D341Med (cell line): ENCODE measurements around the gene WDR7.
"Not testable (repeated sequence)": the region's sequence is repeated elsewhere in the genome, so short reads cannot be mapped to it uniquely, and the experiment has no call there.

Experiments
- DNase-seq: peaks from one replicate; pipeline ENCODE4 v3.0.0; 2012; ENCODE audit warnings: low spot score

The WDR7 gene

DNA sequence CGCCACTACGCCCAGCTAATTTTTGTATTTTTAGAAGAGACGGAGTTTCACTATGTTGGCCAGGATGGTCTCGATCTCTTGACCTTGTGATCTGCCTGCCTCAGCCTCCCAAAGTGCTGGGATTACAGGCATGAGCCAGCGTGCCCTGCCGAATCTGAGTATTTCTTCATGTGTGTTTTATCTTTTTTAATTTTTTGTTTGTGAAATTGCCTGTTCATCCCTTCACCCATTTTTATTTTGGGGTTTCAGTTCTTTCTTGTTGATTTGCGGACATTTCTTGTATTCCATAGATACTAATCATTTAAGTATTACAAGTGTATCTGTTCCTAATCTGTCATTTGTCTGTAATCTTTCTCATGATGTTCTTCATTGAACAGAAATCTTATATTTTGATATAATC, 3.1 kb downstream of the WDR7 start:
- not testable (repeated sequence) for DNase-seq

DNA sequence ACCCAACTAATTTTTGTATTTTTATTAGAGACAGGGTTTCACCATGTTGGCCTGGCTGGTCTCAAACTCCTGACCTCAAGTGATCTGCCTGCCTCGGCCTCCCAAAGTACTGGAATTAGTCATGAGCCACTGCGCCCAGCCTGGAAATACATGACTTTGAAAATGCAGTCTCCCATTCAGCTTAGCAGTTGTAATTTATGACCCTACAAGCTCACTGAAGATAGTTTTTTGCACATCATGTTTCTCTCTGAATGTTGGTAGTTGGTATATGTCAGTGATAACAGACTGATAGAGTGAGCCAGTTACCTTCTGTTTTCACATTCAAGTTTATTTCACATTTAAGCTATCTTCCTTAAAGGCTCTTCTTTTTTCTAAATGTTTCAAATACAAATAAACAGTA, 7.1 kb downstream of the WDR7 start:
- DNase-seq = no peak

DNA sequence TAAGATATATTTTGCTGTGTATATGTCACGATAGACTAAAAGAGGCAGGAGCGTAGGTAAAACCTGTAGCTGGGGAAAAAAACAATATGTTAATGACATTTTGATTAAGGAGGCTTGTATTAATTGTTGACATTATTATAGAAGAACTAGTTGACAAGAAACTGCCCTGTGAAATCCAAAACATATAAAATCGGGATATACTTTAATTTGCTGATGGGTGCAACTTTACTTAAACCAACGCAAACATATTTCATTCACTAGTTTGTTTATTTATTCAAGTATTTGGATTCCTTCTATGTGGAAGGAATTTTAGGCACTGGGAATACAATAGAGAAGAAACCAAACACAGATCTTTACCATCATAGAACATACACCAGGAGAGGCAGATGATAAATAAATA, 8.0 kb downstream of the WDR7 start:
- DNase-seq = no peak

DNA sequence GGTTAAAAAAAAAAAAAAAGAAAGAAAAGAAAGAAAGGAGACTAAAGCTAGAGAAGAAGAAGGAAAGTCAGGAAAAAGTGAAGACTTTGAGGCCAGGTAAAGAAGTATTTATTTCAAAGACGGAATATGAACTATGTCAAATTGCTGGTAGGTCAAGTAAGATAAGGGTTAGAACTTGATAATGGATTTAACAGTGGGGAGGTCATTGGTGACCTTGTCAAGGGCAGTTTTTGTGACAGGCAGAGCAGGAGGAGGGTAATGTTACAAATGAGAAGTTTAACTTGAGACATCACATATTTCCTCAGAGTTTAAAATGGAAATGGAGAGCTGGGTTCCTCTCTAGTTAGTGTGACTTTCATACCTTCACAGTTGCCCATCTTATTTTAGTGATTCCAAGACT, 9.5 kb downstream of the WDR7 start:
- DNase-seq = no peak

DNA sequence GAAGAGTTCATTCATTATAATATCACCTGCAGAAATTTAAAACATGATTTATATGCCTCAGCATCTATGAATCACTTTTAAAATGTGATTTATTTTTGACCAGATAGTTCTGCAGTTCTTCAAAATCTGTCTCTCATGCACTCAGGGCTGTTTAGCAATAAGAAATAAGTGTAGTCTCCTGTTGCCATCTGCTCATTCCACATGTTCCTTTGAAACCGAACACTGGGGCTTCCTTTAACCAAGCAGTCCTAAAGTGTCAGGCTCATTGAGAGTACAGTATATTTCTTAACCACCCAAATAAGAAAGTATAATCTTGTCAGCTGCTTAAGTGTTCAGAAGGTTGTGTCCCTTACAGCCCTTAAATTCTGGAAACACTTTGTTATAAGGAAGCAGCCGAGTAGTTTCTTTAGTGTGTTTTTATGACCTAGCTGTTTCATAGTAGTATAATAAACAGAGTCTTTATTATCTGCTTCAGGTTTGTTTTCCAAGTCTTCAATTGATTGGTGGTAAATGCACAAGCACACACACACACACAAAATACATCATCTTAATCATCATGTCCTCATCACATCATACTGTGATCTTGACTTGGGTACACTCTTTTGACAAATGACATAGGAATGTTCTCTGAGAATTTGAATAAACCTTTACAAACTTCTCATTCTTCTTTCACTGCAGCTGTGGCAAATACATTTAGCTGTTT, 10.4 kb downstream of the WDR7 start:
- DNase-seq = no peak

DNA sequence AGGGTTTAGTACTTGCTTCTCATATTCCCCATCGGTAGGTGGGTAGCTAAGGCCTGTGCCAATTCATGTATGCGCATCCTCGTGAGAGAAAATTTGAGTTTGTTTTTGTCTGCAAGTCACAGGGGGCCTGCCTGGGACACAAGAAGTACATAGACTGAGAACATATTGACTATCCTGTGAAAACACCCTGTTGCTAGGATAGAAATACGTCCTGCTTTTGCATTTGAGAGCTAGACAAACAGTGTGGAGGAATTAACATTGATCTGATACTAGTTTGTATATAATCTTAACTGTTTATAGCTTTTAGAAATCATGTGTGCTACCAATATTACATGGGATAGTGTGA, 10.9 kb downstream of the WDR7 start:
- no peak for DNase-seq

DNA sequence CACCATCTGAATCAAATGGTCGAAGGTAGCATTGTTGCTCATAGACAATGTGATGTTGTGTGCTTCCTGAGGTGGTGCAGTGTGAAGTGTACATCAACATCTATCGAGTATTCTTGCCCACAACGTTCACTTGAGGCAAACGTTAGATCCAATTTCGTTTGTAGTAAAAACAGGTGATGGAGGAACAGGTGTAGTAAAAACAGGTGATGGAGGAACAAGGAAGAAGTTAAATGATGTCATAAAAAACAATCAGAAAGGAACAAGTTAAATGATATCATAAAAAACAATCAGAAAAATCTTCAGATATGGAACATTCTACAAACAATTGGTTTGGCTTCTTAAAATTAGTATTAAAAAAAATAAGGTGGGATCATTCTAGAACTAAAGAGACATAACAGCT, 11.3 kb downstream of the WDR7 start:
- DNase-seq = no peak

DNA sequence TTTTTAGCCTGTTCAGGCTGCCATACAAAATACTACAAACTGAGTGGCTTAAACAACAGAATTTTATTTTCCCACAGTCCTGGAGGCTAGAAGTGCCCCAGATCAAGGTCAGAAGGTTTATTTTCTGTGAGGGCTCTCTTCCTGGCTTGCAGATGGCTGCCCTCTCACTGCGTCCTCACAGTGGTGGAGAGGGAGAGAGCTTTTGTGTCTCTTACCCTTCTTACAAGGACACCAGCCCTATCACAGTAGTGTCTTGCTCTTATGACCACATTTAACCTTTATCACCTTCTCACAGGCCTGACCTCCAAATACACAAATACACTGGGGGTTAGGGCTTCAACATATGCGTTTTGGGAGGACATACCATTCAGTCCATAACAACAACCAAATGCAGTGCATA, 11.7 kb downstream of the WDR7 start:
- no peak for DNase-seq

DNA sequence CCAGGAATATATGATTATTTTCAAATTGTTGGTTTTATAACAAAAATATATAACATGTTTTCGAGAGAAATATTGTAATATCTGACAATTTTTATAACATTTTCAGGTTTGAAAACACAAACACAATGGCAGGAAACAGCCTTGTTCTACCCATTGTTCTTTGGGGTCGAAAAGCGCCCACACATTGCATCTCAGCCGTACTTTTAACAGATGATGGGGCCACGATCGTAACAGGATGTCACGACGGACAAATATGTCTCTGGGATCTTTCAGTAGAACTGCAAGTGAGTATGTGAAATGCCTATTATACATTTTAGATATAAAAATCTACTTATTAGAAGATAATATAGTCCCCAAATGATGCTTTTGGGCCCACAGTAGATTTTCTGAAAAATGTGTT, 21.2 kb downstream of the WDR7 start:
- no peak for DNase-seq

DNA sequence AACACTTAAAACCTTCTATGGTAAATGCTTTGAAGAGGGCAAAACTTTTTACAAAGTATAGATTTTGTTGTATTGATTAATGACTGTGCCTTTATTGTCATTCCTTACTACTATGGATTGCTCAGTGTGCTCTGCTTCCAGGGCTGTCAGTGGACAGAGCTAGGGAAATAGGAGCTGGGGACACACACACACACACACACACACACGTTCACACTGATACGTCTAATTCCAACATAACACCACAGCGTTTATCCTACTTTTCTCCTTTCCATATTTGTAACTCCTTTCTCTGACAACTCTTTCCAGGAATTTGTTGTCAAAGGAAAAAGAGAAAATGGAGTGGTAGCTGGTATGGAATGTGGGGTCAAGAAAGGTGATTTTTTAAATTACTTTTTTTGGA, 21.8 kb downstream of the WDR7 start:
- no peak for DNase-seq

DNA sequence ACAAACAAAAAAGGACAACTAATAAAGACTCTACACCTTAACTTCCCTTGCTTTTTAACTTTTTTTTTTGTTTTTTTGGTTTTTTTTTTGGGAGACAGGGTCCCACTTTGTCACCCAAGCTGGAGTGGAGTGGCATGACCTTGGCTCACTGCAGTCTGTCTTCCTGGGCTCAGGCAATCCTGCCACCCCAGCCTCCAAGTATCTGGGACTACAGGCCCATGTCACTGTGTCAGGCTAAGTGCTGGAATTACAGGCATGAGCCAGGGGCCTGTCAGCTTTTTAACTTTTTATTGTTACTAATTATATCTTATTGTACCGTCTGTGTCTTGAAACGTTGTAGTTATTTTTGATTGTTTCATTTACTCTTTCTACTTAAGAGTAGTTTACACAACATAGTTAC, 25.5 kb downstream of the WDR7 start:
- DNase-seq = no peak

DNA sequence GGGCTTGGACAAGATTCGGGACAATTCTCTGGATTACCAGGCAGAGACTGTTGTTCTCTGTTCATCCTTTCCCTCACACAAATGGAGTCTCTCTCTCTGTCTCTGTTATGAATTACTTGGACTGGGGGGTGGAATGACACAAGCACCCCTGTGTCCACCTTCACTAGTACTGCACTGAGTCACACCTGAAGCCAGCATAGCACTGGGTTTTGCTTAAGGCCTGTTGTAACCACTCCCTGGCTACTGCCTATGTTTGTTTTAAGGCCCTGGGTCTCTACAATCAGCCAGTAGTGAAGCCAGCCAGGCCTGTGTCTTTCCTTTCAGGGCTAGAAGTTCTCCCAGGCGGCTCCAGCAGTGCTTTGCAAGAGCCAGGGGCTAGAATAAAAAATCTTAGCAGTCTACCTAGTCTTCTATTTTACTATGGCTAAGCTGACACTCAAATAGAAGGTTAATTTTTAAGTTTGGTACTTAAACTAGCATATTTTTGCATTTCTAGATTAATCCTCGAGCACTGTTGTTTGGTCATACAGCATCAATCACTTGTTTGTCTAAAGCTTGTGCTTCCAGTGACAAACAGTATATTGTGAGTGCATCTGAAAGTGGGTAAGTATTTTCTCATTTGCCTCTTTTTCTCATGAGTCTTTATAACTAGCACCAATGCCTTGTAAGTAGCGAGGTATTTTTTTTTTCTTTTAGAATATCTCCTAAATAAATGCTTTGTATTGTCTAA, 27.8 kb downstream of the WDR7 start:
- no peak for DNase-seq

DNA sequence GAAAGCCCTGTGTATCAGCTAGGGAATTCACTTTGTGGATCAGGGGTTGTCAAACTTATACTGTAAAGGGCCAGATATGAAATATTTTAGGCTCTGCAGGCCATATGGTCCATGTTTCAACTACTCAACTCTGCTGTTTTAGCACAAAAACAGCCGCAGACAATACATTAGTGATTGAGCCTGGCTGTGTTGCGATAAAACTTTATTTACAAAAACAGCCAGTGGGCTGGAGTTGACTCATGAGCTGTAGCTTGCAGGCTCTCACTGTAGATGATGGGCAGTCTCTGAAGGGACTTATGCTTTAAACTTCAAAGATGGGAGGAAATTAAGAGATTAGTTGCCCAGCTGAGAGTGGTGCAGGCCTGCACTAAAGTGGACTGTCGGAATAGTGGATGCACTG, 33.1 kb downstream of the WDR7 start:
- DNase-seq = no peak

DNA sequence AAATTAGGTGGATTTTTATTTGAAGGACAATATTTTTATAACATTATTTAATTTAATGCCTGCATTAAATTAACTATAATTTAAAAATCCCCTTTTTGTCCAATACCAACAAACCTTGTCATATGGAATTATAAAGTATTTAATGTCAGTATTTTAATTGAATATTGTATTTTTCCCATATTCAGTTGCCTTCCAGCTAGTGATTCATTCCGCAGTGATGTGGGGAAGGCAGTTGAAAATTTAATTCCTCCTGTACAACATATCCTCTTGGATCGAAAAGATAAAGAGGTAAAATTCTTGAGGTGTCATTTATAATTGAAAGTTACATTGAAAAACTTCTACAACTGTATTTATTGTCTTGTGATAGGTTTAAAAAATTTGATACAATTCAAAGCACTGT, 40.4 kb downstream of the WDR7 start:
- DNase-seq = no peak

DNA sequence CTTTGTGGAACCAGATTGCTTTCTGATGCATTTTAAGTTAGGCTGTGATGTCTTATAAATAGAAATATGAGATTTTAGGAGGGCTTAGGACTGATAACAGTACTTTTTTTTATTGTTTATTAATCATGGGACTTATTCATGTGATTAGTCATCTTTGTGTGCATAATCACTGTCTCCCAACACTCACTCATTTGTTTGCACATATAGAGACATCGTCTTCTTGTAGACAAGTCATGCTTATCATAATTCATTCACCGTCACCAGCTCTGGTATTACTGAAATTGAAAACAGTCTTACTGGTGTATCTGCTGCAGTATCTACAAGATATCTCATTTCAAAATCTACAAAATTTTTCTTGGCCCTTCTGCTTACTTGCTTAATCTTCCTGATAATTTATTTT, 45.8 kb downstream of the WDR7 start:
- no peak for DNase-seq

DNA sequence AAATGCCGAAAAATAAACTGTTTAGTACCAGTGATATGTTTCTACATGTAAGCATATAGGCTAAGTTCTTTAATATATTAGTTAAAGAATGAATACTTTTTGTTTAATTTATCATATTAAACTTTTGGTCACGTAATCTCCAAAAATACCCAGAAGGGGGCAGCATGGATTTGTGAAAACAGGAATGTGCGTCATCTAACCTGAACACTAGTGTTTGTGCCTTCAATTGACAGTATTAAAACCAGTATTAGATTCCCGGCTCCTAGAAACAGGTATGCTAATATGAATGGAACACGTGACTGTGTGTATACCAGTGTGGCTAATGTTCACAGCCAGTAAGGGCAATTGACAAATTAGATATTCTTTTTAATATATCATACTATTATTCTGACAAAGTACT, 51.8 kb downstream of the WDR7 start:
- DNase-seq = peak; percentile 64

DNA sequence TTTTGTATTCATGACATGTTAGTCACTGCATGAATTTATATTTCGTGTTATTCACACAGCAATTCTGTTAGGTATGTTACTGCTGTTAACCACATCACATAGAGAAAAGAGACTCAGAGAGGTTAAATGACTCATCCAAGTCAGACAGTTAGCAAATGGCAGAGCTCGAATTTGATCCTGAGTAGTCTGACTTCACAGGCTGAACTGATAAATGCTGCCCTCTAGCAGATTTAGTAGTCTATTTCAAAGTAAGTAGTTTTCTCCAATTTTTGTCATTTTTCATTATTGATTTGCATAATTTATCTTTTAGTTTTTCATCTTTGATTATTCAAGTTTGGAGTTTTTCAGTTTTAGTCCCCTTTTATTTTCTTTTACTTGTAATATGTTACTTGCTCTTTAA, 58.3 kb downstream of the WDR7 start:
- peak; percentile 39 for DNase-seq

DNA sequence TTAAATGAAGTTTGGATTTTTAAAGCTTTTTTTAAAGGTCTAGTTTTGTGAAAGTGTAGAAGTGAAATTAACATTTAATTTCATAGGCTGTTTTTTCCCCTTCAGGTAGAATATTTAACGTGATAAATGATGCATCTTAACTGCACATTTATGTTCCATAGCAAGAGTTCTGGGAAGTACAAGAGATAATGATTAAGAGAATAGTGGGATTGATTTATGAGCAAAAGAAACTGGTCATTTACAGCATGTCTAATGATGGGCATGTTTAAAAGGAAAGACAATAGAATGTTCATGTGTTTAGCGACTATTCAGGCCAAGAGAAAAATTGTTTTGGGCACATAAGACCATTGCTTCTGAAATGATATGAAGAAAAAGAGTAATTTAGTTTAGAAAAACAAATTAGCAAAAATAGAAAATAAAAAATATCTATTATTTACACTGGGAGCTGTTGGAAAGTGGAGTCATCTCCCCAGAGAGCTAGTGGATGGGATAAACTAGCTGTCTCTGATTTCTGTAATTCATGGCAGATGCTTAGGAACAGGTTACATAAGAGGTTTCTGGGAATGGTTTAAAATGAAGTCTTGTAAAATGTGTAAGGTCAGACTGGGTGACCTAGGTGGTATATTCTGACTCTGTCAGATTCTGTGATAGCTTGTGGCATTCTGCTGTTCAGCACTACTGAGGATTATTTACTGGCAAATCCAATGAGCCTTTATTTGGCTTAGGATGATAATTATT, 60.7 kb downstream of the WDR7 start:
- DNase-seq = no peak

DNA sequence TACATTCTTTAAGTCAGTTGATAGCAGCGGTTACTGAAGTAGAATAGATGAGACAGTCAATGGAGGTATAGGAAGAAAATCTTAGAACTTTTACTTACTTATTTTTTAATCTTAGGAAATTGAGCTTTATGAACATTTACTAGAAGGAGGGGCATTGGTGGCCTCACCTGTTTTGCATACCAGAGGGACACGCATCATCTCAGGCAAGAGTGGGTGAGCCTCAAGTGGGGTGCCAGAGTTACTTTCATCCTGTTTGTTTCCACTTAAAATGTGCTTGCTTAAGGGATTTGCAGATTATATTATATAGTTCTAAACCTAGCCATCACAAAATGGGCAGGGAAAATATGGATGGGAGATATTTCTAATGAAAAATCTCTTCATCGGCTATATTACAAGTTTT, 61.6 kb downstream of the WDR7 start:
- no peak for DNase-seq

DNA sequence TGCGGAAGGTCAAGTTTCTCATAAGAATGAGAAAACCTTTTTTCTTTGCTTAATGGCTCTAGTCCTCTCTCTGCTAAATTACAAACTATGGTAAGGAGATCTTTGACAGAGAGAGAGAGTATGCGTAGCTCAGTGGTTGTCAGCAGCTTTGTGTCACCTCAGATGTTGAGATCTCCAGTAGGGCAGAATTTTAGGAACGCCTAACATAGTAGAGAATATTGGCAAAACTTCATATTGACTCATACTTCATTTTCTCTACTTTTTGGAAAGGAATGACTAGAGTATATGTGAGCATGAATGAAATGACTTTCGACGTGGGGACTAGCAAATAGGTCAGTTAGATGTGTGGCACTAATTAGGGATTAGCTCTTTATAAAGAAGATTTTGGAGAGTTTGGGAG, 64.0 kb downstream of the WDR7 start:
- no peak for DNase-seq

DNA sequence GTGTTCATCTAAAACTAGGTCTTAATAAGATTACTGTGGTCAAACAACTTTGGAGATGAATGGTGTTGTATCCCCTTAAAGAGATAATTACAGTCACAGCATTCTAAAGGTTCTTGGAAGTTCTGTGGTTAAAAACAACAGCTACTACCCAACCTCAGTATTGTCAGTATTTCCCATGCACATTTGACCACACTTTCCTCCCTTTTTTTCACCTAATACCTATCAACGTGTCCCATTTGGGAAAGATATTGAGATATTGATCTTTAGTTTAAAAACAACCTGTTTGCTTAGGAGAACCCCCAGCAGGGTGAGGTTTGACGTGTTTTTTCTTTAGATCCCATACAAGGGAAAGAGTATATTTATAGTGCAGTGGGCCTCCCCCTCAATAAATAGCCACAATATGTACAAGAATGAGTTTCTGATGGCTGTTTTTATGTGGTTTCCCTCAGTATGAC, 65.6 kb downstream of the WDR7 start:
- no peak for DNase-seq

DNA sequence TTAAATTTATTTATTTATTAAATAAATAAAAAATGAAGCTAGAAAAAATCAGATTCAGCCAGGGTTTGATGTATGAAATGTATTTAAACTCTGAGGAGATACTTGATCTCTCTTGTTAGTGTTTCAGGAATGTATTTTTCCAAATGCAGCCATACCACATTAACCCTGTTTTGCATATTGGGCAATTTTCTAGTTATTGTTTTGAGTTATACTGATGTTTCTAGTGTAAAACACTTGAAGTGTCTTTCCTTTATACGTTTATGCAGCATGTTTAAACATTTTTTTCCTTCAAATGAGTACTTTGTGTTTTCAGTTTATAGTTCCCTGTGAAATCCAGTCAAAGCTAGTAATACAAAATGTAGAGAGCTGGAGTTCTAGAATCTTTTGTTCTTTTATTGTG, 69.9 kb downstream of the WDR7 start:
- DNase-seq = no peak

DNA sequence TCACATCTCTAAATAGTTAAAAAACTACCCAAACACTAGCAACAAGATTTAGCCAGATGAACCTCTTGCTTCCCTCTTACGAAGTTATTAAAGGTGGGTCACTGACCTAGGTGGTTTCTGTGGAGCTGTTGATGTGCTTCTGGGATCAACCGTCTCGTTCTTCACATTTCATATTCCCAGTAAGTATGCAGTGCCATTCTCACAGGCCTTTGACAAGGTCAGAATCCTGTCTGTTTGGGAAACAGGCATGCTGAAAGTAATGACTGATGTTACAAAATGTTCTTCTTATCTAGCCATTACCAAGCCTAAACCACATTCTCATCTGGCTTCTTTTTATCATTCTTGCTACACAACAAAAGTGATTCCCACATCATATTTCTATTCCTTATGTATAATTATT, 70.3 kb downstream of the WDR7 start:
- DNase-seq = no peak
